Astrocyte of the hippocampus (primary cell): ENCODE measurements around the gene CACNA1E.

Experiments
- DNase-seq: peaks from one replicate; pipeline ENCODE4 v3.0.0; 2011; ENCODE audit warnings: low read depth, low spot score

The CACNA1E gene

GRCh38 chr1:181680871-181681270, 197.6 kb downstream of the CACNA1E start:
- DNase-seq, result no peak

DNA sequence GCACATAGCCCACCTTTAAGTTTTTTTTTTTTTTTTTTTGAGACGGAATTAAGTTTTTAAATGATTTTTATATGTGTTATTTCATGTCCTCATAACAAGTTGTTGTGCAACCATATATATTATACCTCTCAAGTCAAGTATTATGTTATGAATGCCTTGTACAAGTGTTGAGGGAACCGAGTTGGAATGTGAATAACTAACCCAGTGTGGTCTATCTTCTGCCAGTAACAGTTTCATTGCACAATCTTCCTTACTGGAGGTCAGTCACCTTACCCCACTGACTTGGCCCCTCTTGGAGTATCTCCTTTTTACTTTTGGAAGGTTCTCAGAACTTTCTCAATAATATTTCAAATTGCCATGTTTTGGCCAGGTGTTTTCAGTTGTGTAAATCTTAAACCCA, 201.9 kb downstream of the CACNA1E start:
- DNase-seq, result no peak

- no peak for DNase-seq
These were observed 218.6 kb downstream of the CACNA1E start for GRCh38 chr1:181701891-181702290.

GRCh38 chr1:181704546-181704945, 221.2 kb downstream of the CACNA1E start:
- DNase-seq, result peak; percentile 78

- no peak for DNase-seq
These were observed 228.5 kb downstream of the CACNA1E start for GRCh38 chr1:181711820-181712219.

DNA sequence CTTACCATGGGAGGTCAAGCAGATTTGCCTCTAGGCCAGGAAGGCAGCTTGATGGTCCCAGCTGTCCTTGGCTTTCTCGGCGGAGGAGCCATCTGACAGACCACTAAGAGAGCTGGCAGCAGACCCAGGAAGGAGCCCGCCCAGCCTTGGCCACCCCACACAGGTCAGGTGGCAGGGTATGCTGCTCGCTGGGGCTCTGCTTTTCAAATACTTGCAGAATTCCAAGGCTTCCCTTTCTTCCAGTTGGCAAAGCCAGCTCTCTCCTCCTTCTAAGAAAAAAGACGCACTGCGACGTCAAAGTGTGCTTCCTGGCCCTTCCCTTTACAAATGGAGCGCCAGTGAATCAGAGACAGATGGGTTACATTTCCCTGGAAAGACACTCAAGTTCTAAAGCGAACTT, 229.4 kb downstream of the CACNA1E start:
- DNase-seq, result no peak

GRCh38 chr1:181714428-181714827, 231.1 kb downstream of the CACNA1E start:
- peak; percentile 90 for DNase-seq

- DNase-seq, result no peak
These were observed 234.7 kb downstream of the CACNA1E start for GRCh38 chr1:181718034-181718433.

- DNase-seq, result peak; percentile 34
These were observed 243.1 kb downstream of the CACNA1E start for GRCh38 chr1:181726320-181727012.

DNA sequence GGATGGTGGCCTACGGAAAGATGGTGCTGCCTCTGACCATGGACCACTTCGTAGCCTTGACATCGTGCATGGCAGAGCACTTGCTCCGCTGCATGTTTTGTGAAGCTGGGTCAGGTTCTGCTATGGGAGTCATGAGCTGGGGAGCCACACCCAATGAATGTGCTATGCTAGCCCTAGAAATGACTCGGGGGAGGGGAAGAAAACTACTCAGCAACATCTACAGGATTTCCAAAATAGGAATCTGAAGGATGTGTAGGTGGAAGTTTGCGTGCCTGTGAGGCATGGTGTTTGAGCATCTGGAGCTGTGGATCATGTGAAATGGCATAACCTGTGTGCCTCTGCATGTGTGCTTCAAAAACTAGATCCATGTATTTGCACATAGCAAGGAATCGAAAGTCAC, 247.3 kb downstream of the CACNA1E start:
- no peak for DNase-seq

DNA sequence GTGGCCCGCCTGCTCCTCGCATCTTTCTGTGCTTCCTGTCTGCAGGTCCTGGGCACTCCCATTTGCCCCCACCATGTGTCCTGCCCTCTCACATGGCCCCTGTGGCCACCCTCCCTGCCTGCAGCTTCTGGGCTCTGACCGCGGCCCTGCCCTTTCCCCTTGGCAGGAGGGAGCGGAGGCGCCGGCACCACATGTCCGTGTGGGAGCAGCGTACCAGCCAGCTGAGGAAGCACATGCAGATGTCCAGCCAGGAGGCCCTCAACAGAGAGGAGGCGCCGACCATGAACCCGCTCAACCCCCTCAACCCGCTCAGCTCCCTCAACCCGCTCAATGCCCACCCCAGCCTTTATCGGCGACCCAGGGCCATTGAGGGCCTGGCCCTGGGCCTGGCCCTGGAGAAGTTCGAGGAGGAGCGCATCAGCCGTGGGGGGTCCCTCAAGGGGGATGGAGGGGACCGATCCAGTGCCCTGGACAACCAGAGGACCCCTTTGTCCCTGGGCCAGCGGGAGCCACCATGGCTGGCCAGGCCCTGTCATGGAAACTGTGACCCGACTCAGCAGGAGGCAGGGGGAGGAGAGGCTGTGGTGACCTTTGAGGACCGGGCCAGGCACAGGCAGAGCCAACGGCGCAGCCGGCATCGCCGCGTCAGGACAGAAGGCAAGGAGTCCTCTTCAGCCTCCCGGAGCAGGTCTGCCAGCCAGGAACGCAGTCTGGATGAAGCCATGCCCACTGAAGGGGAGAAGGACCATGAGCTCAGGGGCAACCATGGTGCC, 249.1 kb downstream of the CACNA1E start:
- DNase-seq, result no peak

GRCh38 chr1:181733486-181733885, 250.2 kb downstream of the CACNA1E start:
- no peak for DNase-seq

- DNase-seq, result no peak
These were observed 253.7 kb downstream of the CACNA1E start for GRCh38 chr1:181737056-181737455.

GRCh38 chr1:181739214-181739613, 255.9 kb downstream of the CACNA1E start:
- DNase-seq, result peak; percentile 21

DNA sequence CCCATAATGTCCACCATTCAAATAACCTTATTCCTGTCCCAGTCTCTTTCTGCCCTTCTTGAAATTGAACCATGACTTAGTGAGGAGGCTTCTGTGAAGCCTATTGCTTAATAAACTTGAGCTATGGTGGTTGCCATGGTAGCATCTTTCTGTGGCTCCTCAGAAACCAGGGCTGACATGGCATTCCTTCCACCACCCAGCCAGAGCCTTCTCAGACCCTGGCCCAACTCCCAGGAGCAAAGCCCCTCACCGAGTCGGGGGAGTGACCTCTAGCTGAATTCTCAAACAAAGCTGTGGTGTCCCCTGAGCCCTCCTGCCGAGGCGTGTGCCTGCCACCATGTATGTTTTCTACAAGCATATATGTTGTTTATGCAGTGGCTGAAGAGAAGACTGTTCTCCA, 259.1 kb downstream of the CACNA1E start:
- DNase-seq, result peak; percentile 69

- peak; percentile 80 for DNase-seq
These were observed 260.6 kb downstream of the CACNA1E start for GRCh38 chr1:181743878-181744312.

- no peak for DNase-seq
These were observed 262.9 kb downstream of the CACNA1E start for GRCh38 chr1:181746224-181746623.

DNA sequence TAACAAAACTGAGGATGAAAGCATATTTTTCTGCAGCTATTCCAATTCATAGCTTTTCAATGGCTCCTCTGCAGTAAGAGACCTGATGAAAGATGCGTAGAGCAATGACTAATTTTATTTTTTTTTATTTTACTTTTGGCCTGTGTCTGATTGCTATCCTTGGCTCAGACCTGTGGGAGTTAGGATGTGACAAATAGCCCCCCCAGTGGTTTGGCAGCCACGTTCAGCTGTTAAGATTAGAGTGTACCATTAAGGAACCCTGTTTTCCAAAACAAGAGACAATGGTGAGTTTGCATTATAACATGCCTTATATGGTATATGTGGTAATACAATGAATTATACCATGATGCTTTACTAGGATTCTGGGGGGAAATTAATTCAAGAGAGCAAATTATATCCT, 264.7 kb downstream of the CACNA1E start:
- no peak for DNase-seq

GRCh38 chr1:181754103-181754502, 270.8 kb downstream of the CACNA1E start:
- no peak for DNase-seq

DNA sequence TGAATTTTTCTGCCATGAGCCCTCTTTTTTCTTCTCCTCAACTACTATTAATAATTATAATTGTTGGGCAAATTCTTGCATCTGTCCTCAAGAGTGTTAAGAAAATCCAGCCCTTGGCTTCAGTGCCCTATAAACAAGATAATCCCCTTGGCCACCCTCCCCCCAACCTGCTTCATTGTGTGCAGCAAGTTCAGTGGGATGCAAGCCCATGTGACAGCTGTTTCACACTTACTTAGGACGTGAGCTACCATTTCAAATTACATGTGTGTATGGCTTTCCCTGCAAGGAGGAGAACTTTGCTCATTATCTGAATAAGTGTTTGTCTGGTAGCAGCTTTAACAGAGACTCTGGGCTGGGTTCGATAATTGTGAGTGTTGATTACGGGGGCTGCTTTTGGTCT, 276.2 kb downstream of the CACNA1E start:
- DNase-seq, result no peak

DNA sequence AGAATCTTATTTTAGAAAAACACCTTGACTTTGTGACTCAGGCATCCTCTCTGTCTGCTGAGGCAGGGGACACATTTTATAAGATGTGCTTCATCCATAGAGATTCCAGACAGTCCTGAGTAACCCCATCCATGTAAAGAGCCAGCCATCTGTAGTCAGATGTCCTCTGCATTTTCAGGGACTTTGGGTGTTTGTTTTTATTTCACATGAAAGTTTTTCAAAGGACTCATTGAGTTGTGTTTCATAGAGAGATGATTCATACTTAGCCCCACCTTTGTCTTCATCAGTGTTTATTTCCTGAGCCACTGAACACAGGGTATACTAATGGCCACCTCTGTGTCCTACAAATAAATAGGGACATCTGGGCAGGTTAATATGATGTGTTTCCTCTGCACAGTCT, 280.4 kb downstream of the CACNA1E start:
- no peak for DNase-seq

DNA sequence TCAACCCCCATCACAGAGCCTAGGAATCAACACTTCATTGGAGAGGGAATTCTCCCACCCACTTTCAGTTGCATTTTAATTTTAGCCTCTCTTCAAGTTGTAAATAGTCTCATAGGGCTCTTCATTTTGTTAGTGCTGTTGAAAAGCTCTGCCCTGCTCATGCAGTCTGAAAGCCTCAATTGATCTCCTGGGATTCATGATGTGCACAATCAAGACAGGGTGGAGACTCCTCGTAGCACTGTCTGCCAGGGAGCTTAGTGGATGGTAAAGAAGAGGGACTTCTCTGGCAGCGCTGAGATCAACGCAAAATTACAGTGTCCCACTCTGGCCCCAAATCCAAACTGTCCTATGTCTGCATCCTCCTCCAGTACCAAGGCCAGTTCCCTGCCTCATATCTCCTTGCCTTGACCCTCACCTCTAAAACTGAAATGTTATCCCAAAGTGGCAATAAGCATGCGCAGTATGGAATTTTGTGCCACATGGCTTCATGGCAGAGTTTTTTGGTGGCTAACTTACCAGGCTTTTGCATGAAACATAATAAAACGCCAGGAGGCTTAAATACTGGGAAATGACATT, 282.2 kb downstream of the CACNA1E start:
- DNase-seq, result no peak
